ENCODE data around the gene TICRR.

TICRR gene

GRCh38 chr15:89673165-89673512 is 97.9 kb downstream of the TICRR start:
- Histone ChIP-seq H2BK5ac (ENCODE audit: low read depth, low read length, poor library complexity, severe bottlenecking) (no peak overlapping the region), H3K36me3 (ENCODE audit: control insufficient read depth in 1 of 2, insufficient read depth in 2 of 2, low read depth in 1 of 2, low read length in 2 of 2) (no peaks in the 10 kb centered on the region), H3K27me3 (ENCODE audit: control insufficient read depth in 1 of 2, insufficient read depth in 1 of 2, low read length in 2 of 2) (no peaks in the 10 kb centered on the region), H2BK120ac (ENCODE audit: low read depth, low read length) (no peak overlapping the region), H2AFZ (ENCODE audit: low read depth, low read length) (no peak overlapping the region), H4K8ac (ENCODE audit: low read length) (no peak overlapping the region), H2AK5ac (ENCODE audit: low read length, severe bottlenecking) (no peak overlapping the region), H3K9me3 (ENCODE audit: control insufficient read depth, low read length) (no peaks in the 10 kb centered on the region), H3K9ac (ENCODE audit: low read length) (no peak overlapping the region), H3K4ac (ENCODE audit: low read depth in 1 of 2, low read length in 2 of 2) (no peak overlapping the region), H3K79me1 (replicated peaks; ENCODE audit: low read length, poor library complexity, severe bottlenecking) (no peaks in the 10 kb centered on the region), H3K27ac (ENCODE audit: low read length, poor library complexity, severe bottlenecking) (no peak overlapping the region), H2BK15ac (ENCODE audit: low read depth, poor library complexity, severe bottlenecking) (no peak overlapping the region), H3K14ac (ENCODE audit: low read length in 2 of 2) (peak overlapping the region in 1 of 2 experiments; percentile 45), H4K91ac (ENCODE audit: low read length) (no peak overlapping the region), H3K4me3 (ENCODE audit: insufficient read depth in 1 of 2, low read depth in 1 of 2, low read length in 2 of 2) (no peak overlapping the region), H3K4me1 (ENCODE audit: control insufficient read depth, insufficient read depth, low read depth, low read length) (no peaks in the 10 kb centered on the region), H2BK12ac (ENCODE audit: low read length in 2 of 2) (no peak overlapping the region), H3K23ac (ENCODE audit: low read length in 2 of 2) (no peak overlapping the region), H3K4me2 (ENCODE audit: low read length, poor library complexity, severe bottlenecking) (no peak overlapping the region), H3K18ac (ENCODE audit: low read depth in 1 of 2, low read length in 2 of 2) (no peak overlapping the region)
- 31% methylated on average over 12 of the region's 12 CpGs for WGBS
- peak; percentile 42 for DNase-seq

- Histone ChIP-seq H4K8ac (ENCODE audit: low read length) (no peak overlapping the region), H3K79me1 (replicated peaks; ENCODE audit: low read length, poor library complexity, severe bottlenecking) (no peaks in the 10 kb centered on the region)
Observed at GRCh38 chr15:89674526-89674925, 99.3 kb downstream of the TICRR start.

GRCh38 chr15:89675606-89676005 is 100.3 kb downstream of the TICRR start:
- Histone ChIP-seq H2BK120ac (ENCODE audit: low read depth, low read length) (no peak overlapping the region), H3K27ac (ENCODE audit: low read length, poor library complexity, severe bottlenecking) (no peak overlapping the region), H2BK5ac (ENCODE audit: low read depth, low read length, poor library complexity, severe bottlenecking) (no peak overlapping the region), H3K9ac (ENCODE audit: low read length) (no peak overlapping the region), H3K36me3 (ENCODE audit: control insufficient read depth in 1 of 2, insufficient read depth in 2 of 2, low read depth in 1 of 2, low read length in 2 of 2) (no peaks in the 10 kb centered on the region), H2BK12ac (ENCODE audit: low read length in 2 of 2) (no peak overlapping the region), H3K23ac (ENCODE audit: low read length in 2 of 2) (no peak overlapping the region), H3K79me1 (replicated peaks; ENCODE audit: low read length, poor library complexity, severe bottlenecking) (no peaks in the 10 kb centered on the region), H3K18ac (ENCODE audit: low read depth in 1 of 2, low read length in 2 of 2) (no peak overlapping the region), H3K4me3 (ENCODE audit: insufficient read depth in 1 of 2, low read depth in 1 of 2, low read length in 2 of 2) (no peak overlapping the region), H2AFZ (ENCODE audit: low read depth, low read length) (no peak overlapping the region), H3K9me3 (ENCODE audit: control insufficient read depth, low read length) (no peaks in the 10 kb centered on the region), H2AK5ac (ENCODE audit: low read length, severe bottlenecking) (no peak overlapping the region), H3K4ac (ENCODE audit: low read depth in 1 of 2, low read length in 2 of 2) (no peak overlapping the region), H3K14ac (ENCODE audit: low read length in 2 of 2) (no peak overlapping the region), H3K4me2 (ENCODE audit: low read length, poor library complexity, severe bottlenecking) (no peak overlapping the region), H3K4me1 (ENCODE audit: control insufficient read depth, insufficient read depth, low read depth, low read length) (no peaks in the 10 kb centered on the region), H4K91ac (ENCODE audit: low read length) (no peak overlapping the region), H3K27me3 (ENCODE audit: control insufficient read depth in 1 of 2, insufficient read depth in 1 of 2, low read length in 2 of 2) (peaks cover 0 to 5% of the 10 kb centered on the region in 2 experiments), H4K8ac (ENCODE audit: low read length) (no peak overlapping the region), H2BK15ac (ENCODE audit: low read depth, poor library complexity, severe bottlenecking) (no peak overlapping the region)
- WGBS = 47% methylated on average over 1 of the region's 6 CpGs
- DNase-seq = no peak

More at GRCh38 chr15:89674526-89674925, 99.3 kb downstream of the TICRR start:
- Histone ChIP-seq H3K27ac (ENCODE audit: low read length, poor library complexity, severe bottlenecking) (no peak overlapping the region), H2AK5ac (ENCODE audit: low read length, severe bottlenecking) (no peak overlapping the region), H2BK15ac (ENCODE audit: low read depth, poor library complexity, severe bottlenecking) (no peak overlapping the region), H2AFZ (ENCODE audit: low read depth, low read length) (no peak overlapping the region), H3K9ac (ENCODE audit: low read length) (no peak overlapping the region), H3K27me3 (ENCODE audit: control insufficient read depth in 1 of 2, insufficient read depth in 1 of 2, low read length in 2 of 2) (peaks cover 0 to 5% of the 10 kb centered on the region in 2 experiments), H3K14ac (ENCODE audit: low read length in 2 of 2) (no peak overlapping the region), H3K9me3 (ENCODE audit: control insufficient read depth, low read length) (no peaks in the 10 kb centered on the region), H3K4me2 (ENCODE audit: low read length, poor library complexity, severe bottlenecking) (no peak overlapping the region), H3K4me1 (ENCODE audit: control insufficient read depth, insufficient read depth, low read depth, low read length) (no peaks in the 10 kb centered on the region), H2BK120ac (ENCODE audit: low read depth, low read length) (no peak overlapping the region), H3K36me3 (ENCODE audit: control insufficient read depth in 1 of 2, insufficient read depth in 2 of 2, low read depth in 1 of 2, low read length in 2 of 2) (no peaks in the 10 kb centered on the region), H3K4ac (ENCODE audit: low read depth in 1 of 2, low read length in 2 of 2) (no peak overlapping the region), H2BK5ac (ENCODE audit: low read depth, low read length, poor library complexity, severe bottlenecking) (no peak overlapping the region), H2BK12ac (ENCODE audit: low read length in 2 of 2) (no peak overlapping the region), H3K23ac (ENCODE audit: low read length in 2 of 2) (no peak overlapping the region), H3K4me3 (ENCODE audit: insufficient read depth in 1 of 2, low read depth in 1 of 2, low read length in 2 of 2) (no peak overlapping the region), H3K18ac (ENCODE audit: low read depth in 1 of 2, low read length in 2 of 2) (no peak overlapping the region), H4K91ac (ENCODE audit: low read length) (no peak overlapping the region)
- 90% methylated on average over 3 of the region's 4 CpGs for WGBS
- DNase-seq = no peak

DNA sequence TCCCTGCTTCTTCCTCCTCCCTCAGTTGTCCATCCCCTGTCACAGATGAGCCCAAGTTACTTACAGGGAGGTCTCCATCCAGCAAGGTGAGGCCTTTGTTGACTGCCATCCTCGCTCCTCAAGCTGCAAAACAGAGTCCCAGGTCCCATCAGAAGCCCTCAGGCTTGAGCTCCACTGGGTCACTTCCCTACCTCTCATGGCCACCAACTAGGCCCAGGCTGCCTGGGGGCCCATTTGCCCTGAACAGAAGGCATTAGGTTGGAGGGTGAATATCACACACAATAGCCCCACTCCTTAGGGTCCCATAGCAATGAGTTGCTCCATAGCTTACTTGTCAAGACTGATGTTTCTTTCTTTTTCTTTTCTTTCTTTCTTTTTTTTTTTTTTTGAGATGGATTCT is 102.1 kb downstream of the TICRR start:
- Histone ChIP-seq H2BK12ac (ENCODE audit: low read length in 2 of 2) (no peak overlapping the region), H3K23ac (ENCODE audit: low read length in 2 of 2) (no peak overlapping the region), H3K9me3 (ENCODE audit: control insufficient read depth, low read length) (no peaks in the 10 kb centered on the region), H3K27me3 (ENCODE audit: control insufficient read depth in 1 of 2, insufficient read depth in 1 of 2, low read length in 2 of 2) (peaks cover 0 to 5% of the 10 kb centered on the region in 2 experiments), H2BK5ac (ENCODE audit: low read depth, low read length, poor library complexity, severe bottlenecking) (no peak overlapping the region), H3K18ac (ENCODE audit: low read depth in 1 of 2, low read length in 2 of 2) (no peak overlapping the region), H3K14ac (ENCODE audit: low read length in 2 of 2) (no peak overlapping the region), H2BK15ac (ENCODE audit: low read depth, poor library complexity, severe bottlenecking) (no peak overlapping the region), H3K4me1 (ENCODE audit: control insufficient read depth, insufficient read depth, low read depth, low read length) (no peaks in the 10 kb centered on the region), H3K27ac (ENCODE audit: low read length, poor library complexity, severe bottlenecking) (no peak overlapping the region), H3K9ac (ENCODE audit: low read length) (no peak overlapping the region), H3K4me3 (ENCODE audit: insufficient read depth in 1 of 2, low read depth in 1 of 2, low read length in 2 of 2) (no peak overlapping the region), H2BK120ac (ENCODE audit: low read depth, low read length) (no peak overlapping the region), H3K79me1 (replicated peaks; ENCODE audit: low read length, poor library complexity, severe bottlenecking) (no peaks in the 10 kb centered on the region), H4K8ac (ENCODE audit: low read length) (no peak overlapping the region), H3K4ac (ENCODE audit: low read depth in 1 of 2, low read length in 2 of 2) (no peak overlapping the region), H3K36me3 (ENCODE audit: control insufficient read depth in 1 of 2, insufficient read depth in 2 of 2, low read depth in 1 of 2, low read length in 2 of 2) (no peaks in the 10 kb centered on the region), H3K4me2 (ENCODE audit: low read length, poor library complexity, severe bottlenecking) (no peak overlapping the region), H2AK5ac (ENCODE audit: low read length, severe bottlenecking) (no peak overlapping the region), H4K91ac (ENCODE audit: low read length) (no peak overlapping the region), H2AFZ (ENCODE audit: low read depth, low read length) (no peak overlapping the region)
- WGBS = 80% methylated on average over 1 of the region's 1 CpG
- DNase-seq = no peak

All from mesenchymal stem cell (in vitro differentiated cells and primary cell).